Astrocyte (in vitro differentiated cells and primary cell): ENCODE measurements around the gene ARHGAP6. TPM values are rescaled to one million over a fixed set of nuclear protein-coding genes. Genes with fewer than 3 reads are reported as not detected.

ENCODE experiments used
- DNase-seq: peaks from one replicate; pipeline ENCODE4 v3.0.0-alpha.2; 2010; ENCODE audit warnings: low read depth
- FAIRE-seq: peaks from 2 replicates; lab custom pipeline; 2011; peaks lifted over from hg19 to GRCh38; lab: Jason Lieb, UNC
- H2AFZ ChIP-seq: 2 replicates; pipeline ENCODE4 v1.6.0; 2012; ENCODE audit warnings: low read depth, low read length, inconsistent platforms
- H3K27ac ChIP-seq: 2 replicates; pipeline ENCODE4 v1.5.1; 2011; ENCODE audit warnings: low read depth, low read length, inconsistent platforms
- H3K27me3 ChIP-seq: 2 replicates; pipeline ENCODE4 v1.6.0; 2011; ENCODE audit warnings: low read length, inconsistent platforms; ENCODE audit not compliant: insufficient read depth
- H3K36me3 ChIP-seq: 2 replicates; pipeline ENCODE4 v1.5.1; 2011; ENCODE audit warnings: low read length, inconsistent platforms; ENCODE audit not compliant: insufficient read depth
- H3K4me1 ChIP-seq: 2 replicates; pipeline ENCODE4 v1.5.1; 2011; ENCODE audit warnings: low read length, inconsistent platforms; ENCODE audit not compliant: insufficient read depth
- H3K4me2 ChIP-seq: 2 replicates; pipeline ENCODE4 v1.6.0; 2012; ENCODE audit warnings: low read length, inconsistent platforms
- H3K4me3 ChIP-seq: 2 replicates; pipeline ENCODE4 v1.5.1; 2011; ENCODE audit warnings: low read depth, mild to moderate bottlenecking, low read length, inconsistent platforms; ENCODE audit not compliant: insufficient read depth
- H3K79me2 ChIP-seq: 2 replicates; pipeline ENCODE4 v1.6.0; 2012; ENCODE audit warnings: mild to moderate bottlenecking, low read length, inconsistent platforms; ENCODE audit not compliant: insufficient read depth
- H3K9ac ChIP-seq: 2 replicates; pipeline ENCODE4 v1.6.0; 2012; ENCODE audit warnings: mild to moderate bottlenecking, low read length, inconsistent platforms
- H3K9me3 ChIP-seq: 2 replicates; pipeline ENCODE4 v1.5.1; 2012; ENCODE audit warnings: low read depth, mild to moderate bottlenecking, low read length, inconsistent platforms; ENCODE audit not compliant: insufficient read depth
- H4K20me1 ChIP-seq: 2 replicates; pipeline ENCODE4 v1.6.0; 2012; ENCODE audit warnings: low read length, inconsistent platforms; ENCODE audit not compliant: insufficient read depth
- H3K27ac Mint-ChIP-seq: one replicate; pipeline ENCODE4 v1.8.0; 2021; ENCODE audit warnings: mild to moderate bottlenecking, mixed read lengths; ENCODE audit not compliant: unreplicated experiment
- H3K27me3 Mint-ChIP-seq: one replicate; pipeline ENCODE4 v1.8.0; 2021; ENCODE audit warnings: low read depth, mixed read lengths; ENCODE audit not compliant: unreplicated experiment
- H3K36me3 Mint-ChIP-seq: one replicate; pipeline ENCODE4 v1.8.0; 2021; ENCODE audit warnings: low read depth, mixed read lengths; ENCODE audit not compliant: unreplicated experiment
- H3K4me1 Mint-ChIP-seq: one replicate; pipeline ENCODE4 v1.8.0; 2021; ENCODE audit warnings: low read depth, mixed read lengths; ENCODE audit not compliant: unreplicated experiment
- H3K4me3 Mint-ChIP-seq: one replicate; pipeline ENCODE4 v1.8.0; 2021; ENCODE audit warnings: mild to moderate bottlenecking, moderate library complexity, mixed read lengths; ENCODE audit not compliant: unreplicated experiment
- H3K9me3 Mint-ChIP-seq: one replicate; pipeline ENCODE4 v1.8.0; 2021; ENCODE audit warnings: mild to moderate bottlenecking, mixed read lengths; ENCODE audit not compliant: unreplicated experiment
- CTCF ChIP-seq: IDR thresholded peaks from 2 replicates; pipeline ENCODE4 v1.5.1; 2011; ENCODE audit warnings: low read depth, mild to moderate bottlenecking, inconsistent platforms, low read length, moderate library complexity; ENCODE audit not compliant: insufficient read depth
- EZH2 ChIP-seq: IDR thresholded peaks from 2 replicates; pipeline ENCODE4 v1.6.1; 2012; ENCODE audit warnings: mild to moderate bottlenecking, low read length, inconsistent platforms; ENCODE audit not compliant: insufficient read depth
- total RNA-seq: library from RNA; stranded (reverse); gene quantifications from 2 replicates; pipeline ENCODE4 v1.2.1, GENCODE V29; 2021

ARHGAP6 gene
- total RNA-seq, 1 donor from 2014 or later = 0.30 TPM

GRCh38 chrX:11703855-11704254 is 38.1 kb upstream of the ARHGAP6 start:
- Histone ChIP-seq H3K4me3 (no peak overlapping the region), H3K36me3 (no peaks in the 10 kb centered on the region), H3K9ac (no peak overlapping the region), H3K27ac (no peak overlapping the region), H3K79me2 (no peaks in the 10 kb centered on the region), H3K4me2 (no peak overlapping the region), H2AFZ (no peak overlapping the region), H3K4me1 (no peaks in the 10 kb centered on the region), H3K9me3 (no peaks in the 10 kb centered on the region), H3K27me3 (no peaks in the 10 kb centered on the region), H4K20me1 (no peaks in the 10 kb centered on the region)
- Mint-ChIP-seq H3K27me3 (no peaks in the 10 kb centered on the region), H3K36me3 (no peaks in the 10 kb centered on the region), H3K4me1 (no peaks in the 10 kb centered on the region), H3K9me3 (no peaks in the 10 kb centered on the region), H3K27ac (no peak overlapping the region), H3K4me3 (no peak overlapping the region)
- no peak for TF ChIP-seq CTCF
- no peak for TF ChIP-seq EZH2
- DNase-seq (no peak), FAIRE-seq (no peak)

- Mint-ChIP-seq H3K4me3 (no peak overlapping the region), H3K36me3 (no peaks in the 10 kb centered on the region), H3K9me3 (no peaks in the 10 kb centered on the region), H3K27ac (no peak overlapping the region), H3K27me3 (no peaks in the 10 kb centered on the region), H3K4me1 (no peaks in the 10 kb centered on the region)
- H3K4me3 ChIP-seq = no peak overlapping the region
- H3K9ac ChIP-seq = no peak overlapping the region
- H3K27ac ChIP-seq = no peak overlapping the region
- H3K9me3 ChIP-seq = no peaks in the 10 kb centered on the region
- H3K27me3 ChIP-seq = no peaks in the 10 kb centered on the region
- H4K20me1 ChIP-seq = no peaks in the 10 kb centered on the region
- TF ChIP-seq EZH2 (no peak), CTCF (no peak)
- no peak overlapping the region for H3K4me2 ChIP-seq
- no peak for FAIRE-seq
- DNase-seq = no peak
- no peak overlapping the region for H2AFZ ChIP-seq
- H3K36me3 ChIP-seq = no peaks in the 10 kb centered on the region
- H3K79me2 ChIP-seq = no peaks in the 10 kb centered on the region
- H3K4me1 ChIP-seq = no peaks in the 10 kb centered on the region
These were observed 37.4 kb upstream of the ARHGAP6 start for GRCh38 chrX:11702965-11703631.

- no peaks in the 10 kb centered on the region for H3K27me3 Mint-ChIP-seq
- H3K4me1 ChIP-seq = no peaks in the 10 kb centered on the region
- H3K27ac Mint-ChIP-seq = no peak overlapping the region
- TF ChIP-seq CTCF (no peak), EZH2 (no peak)
- H3K79me2 ChIP-seq = no peaks in the 10 kb centered on the region
- H3K9me3 Mint-ChIP-seq = no peaks in the 10 kb centered on the region
- no peaks in the 10 kb centered on the region for H3K36me3 ChIP-seq
- DNase-seq (no peak), FAIRE-seq (no peak)
- no peak overlapping the region for H3K4me3 ChIP-seq
- H3K4me2 ChIP-seq = no peak overlapping the region
- H3K9me3 ChIP-seq = no peaks in the 10 kb centered on the region
- H3K9ac ChIP-seq = no peak overlapping the region
- H3K27me3 ChIP-seq = no peaks in the 10 kb centered on the region
- H3K4me1 Mint-ChIP-seq = no peaks in the 10 kb centered on the region
- H2AFZ ChIP-seq = no peak overlapping the region
- H4K20me1 ChIP-seq = no peaks in the 10 kb centered on the region
- no peak overlapping the region for H3K4me3 Mint-ChIP-seq
- H3K27ac ChIP-seq = no peak overlapping the region
- H3K36me3 Mint-ChIP-seq = no peaks in the 10 kb centered on the region
These were observed 36.7 kb upstream of the ARHGAP6 start for GRCh38 chrX:11702420-11702819.
